Inferior parietal cortex (tissue), 1 donor: ENCODE results near the gene FIGNL2.

ENCODE experiments used
- DNase-seq: peaks from one replicate; pipeline ENCODE4 v3.0.0-alpha.2; 2016; ENCODE audit errors: extremely low spot score

The FIGNL2 gene

GRCh38 chr12:51874000-51874399 lies 25.5 kb upstream of the FIGNL2 start:
- no peak for DNase-seq

DNA sequence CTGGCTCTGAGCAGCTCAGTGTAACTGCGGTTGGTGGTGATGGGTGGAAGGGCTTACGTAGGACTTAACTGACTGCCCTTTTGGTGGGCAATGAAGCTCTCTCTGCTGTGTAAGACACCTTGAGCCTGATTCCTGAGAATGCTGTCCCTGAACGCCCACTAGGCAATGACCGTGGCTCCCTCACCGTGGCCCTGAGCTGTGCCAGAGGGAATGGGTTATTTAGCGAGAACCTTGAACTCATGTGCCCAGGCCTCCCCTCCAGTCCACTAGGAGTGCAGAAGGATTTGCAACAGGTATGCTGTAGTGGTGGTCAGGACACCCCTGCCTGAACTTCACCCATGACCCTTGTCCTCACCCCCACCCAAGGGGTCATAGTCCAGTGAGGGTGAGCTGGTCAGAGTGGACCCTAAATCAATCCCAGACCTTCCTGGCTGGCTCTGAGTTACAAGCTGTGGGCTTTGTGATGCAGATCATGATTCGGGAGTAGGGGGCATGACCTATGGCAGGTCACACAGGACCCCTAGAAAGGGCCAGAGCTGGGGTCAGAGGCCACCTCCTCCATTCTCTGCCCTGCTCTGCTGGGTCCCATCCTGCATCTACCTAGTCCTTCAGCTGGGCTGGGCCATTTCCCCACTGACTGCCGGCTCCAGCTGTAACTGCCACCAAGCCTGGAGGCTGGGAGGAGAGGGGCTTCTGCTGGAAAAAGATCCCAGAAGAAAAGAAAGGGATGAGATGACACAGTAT lies 24.9 kb upstream of the FIGNL2 start:
- DNase-seq, result no peak

- DNase-seq, result no peak
Observed at GRCh38 chr12:51872689-51872981, 24.1 kb upstream of the FIGNL2 start.

DNA sequence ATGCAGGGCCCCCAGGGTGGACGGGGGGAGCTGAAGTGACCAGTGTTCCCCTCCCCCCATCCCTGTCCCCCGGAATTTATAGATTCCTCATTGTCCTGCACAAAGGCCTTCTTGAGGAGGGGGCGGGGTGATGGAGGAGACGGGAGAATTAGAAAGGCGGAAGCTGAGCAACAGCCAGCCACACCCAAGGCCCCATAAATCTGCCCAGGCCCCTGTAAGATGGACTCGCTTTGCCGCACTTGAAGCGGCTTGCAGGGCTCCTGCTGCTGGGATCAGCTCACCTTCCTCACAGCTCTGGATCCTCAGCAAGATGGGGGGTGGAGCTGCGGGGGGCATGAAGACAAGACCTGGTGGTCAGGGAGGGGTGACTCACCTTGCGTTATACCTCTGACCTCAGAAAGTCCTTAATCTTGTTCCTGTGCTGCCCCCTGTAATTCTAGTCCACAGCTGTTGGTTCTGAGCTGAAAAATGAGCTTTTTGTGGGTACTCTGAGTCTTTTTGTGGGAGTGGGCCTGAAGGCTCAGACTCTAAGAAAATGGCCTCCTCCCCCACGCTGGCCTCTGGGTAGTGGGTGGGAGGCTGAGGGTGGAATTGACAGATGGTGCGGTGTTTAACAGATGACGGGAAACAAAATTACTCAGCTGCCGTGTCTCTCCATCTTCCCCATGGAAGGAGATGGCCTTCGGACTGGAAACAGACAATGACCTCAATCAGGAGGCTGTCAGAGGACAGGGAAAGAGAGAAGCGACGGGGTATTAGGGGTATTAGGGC lies 23.6 kb upstream of the FIGNL2 start:
- DNase-seq, result no peak

GRCh38 chr12:51871126-51871525 lies 22.6 kb upstream of the FIGNL2 start:
- DNase-seq, result no peak

GRCh38 chr12:51870504-51870903 lies 22.0 kb upstream of the FIGNL2 start:
- no peak for DNase-seq

DNA sequence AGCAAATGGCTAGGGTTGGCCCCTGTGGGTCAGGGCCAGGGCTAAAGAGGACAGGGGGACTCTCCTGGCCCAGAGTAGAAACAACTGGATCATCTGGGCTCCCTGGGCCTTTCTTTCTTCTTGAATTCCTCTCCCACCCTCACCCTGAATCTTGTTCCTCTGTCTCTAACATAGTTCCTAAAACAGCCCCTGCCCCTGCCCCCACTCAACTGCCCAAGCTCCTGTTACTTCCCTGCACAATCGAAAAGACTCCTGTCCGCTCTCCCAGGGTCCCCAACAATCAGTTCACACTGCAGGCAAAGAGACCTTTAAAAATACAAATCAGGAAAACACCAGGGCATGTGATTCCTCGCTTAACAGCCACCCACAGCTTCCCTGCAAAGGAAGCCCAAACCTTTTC lies 21.4 kb upstream of the FIGNL2 start:
- no peak for DNase-seq

GRCh38 chr12:51869496-51869865 lies 21.0 kb upstream of the FIGNL2 start:
- no peak for DNase-seq

DNA sequence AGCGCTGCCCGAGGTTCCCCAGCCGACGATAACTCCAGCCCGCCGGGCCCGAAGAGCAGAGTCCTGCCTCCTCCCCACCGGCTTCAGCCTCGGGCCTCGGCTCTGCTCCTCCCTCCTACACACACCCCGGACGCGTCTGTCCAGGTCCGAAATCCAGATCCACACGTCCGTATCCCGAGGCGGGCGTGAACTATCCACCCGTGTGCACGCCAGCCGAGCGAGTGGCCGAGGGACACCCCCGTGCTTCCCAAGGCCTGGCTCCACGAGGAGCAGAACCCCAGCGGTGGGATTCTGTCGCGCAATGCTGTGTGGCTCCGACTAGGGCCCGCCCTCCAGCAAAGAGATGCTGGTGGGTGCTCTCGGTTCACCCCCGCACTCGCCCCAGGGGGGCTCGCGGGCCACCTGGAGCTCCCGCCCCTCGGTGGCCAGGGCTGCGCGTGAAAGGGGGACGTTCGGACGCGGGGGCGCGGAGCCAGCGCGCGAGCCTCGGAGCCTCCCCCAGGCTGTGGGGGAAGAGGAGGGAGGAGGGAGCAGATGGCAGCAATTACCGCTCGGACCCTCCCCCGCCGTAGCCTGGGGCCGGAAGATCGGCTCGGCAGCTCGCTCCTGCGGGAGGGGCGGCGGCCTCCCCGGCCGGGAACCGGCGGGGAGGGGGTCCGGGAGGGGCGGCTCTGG lies 20.4 kb upstream of the FIGNL2 start:
- no peak for DNase-seq

- DNase-seq, result no peak
Observed at GRCh38 chr12:51867796-51868428, 19.4 kb upstream of the FIGNL2 start.

DNA sequence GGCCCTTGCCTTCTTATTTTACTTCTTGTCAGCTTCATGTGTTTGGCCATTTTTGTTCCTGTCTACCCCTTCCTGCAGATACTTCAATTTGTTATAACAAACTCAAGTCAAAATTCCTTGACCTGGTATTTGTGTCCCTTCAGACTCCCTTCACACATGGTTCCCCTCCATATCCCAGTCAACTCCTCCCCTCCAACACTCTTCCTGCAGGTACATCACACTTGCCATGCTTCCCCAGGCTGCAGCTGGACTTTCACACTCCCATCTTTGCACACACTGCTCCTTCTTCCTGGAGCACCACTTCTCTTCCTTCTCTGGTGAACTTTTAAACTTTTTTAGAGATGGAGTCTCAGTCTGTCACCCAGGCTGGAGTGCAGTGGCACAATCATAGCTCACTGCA lies 18.9 kb upstream of the FIGNL2 start:
- no peak for DNase-seq

DNA sequence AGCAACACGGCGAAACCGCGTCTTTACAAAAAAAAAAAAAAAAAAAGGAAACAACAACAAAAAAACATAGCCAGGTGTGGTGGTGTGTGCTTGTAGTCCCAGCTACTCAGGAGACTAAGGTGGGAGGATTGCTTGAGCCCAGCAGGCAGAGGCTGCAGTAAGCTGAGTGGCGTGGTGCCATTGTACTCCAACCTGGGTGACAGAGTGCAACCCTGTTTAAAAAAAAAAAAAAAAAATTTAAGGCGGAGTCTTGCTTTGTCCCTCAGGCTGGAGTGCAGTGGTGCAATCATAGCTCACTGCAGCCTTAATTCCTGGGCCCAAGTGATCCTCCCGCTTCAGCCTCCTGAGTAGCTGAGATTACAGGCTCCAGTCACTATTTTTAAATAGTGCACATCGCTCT lies 18.2 kb upstream of the FIGNL2 start:
- DNase-seq, result no peak

DNA sequence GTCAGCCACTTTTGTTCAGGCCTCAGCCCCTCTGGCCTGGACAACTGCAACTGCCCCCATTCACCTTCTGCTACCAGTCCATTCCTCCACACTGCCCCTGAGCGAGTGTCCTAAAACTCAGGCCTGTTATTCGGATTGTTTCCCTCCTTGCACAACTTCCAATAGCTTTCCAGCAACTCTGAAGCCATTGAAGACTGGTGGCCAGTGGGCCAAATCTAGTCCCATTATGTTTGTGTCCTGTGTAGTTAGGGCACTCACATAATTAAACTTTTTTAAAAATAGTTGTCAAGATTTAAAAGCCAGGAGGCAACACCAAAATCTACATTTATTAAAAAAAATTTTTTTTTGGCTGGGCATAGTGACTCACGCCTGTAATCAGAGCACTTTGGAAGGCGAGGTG lies 17.8 kb upstream of the FIGNL2 start:
- DNase-seq, result no peak

- no peak for DNase-seq
Observed at GRCh38 chr12:51865757-51866270, 17.3 kb upstream of the FIGNL2 start.

DNA sequence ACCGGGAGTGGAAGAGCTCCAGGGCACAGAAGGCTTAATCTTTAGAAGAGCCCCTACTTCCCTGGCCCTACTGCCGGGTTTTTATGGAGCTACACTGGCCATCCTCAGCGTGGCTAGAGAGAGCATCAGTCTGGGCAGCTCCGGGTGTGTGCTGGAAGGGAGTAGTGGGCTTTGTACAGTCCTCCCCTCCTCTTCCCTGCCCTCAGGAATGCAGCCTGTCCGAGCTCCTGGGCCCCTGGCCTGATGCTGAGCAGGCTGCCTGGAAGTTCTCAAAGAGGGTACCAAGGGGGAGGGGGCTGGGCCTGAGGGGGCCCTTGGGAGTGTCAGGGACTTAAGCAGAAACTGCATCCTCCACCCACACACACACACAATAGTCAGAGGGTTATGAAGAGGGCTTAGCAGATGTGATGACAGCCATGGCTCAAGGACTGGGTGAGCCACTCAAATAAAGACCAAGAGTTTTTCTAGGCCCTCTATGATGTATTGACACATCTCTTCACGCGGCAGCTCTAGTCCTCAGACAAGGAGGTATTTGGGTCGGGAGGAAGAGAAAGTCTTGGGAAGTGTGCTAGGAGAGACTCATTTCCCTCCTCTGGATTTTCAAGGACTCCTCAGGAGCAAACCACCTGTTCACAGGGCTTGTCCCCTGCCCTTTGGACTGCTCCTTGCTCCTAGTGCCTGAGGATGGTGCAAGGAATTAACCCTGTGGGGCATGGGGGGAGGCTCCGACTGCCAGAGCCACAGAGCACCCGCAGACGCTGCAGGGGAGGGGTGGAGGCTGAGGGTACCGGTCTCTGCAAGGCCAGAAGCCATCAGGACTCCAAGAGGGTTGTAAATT lies 16.5 kb upstream of the FIGNL2 start:
- DNase-seq, result no peak

- DNase-seq, result no peak
Observed at GRCh38 chr12:51863933-51864832, 15.7 kb upstream of the FIGNL2 start.

- DNase-seq, result no peak
Observed at GRCh38 chr12:51863363-51863932, 14.9 kb upstream of the FIGNL2 start.

DNA sequence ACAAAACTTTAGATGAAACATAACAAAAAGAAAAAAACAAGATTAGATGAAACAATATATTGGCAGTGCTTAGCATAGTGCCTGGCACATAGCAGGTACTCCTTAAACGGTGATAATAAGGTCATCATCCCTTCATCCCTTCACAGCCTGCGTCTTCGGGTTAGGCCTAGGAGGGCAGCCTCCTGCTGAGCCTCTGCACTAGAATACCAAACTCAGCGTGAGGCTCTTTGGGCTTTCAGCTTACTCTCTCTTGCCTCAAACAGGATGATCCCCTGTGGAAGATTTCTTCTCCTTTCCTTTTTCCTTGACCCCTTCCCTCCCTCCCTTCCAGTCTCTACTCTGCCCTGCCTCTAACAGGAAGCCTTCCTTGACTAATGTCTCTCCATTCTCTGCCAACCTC lies 14.4 kb upstream of the FIGNL2 start:
- no peak for DNase-seq

- no peak for DNase-seq
Observed at GRCh38 chr12:51860986-51861385, 12.5 kb upstream of the FIGNL2 start.
